ENCODE data around the gene GPBP1L1.

DNA sequence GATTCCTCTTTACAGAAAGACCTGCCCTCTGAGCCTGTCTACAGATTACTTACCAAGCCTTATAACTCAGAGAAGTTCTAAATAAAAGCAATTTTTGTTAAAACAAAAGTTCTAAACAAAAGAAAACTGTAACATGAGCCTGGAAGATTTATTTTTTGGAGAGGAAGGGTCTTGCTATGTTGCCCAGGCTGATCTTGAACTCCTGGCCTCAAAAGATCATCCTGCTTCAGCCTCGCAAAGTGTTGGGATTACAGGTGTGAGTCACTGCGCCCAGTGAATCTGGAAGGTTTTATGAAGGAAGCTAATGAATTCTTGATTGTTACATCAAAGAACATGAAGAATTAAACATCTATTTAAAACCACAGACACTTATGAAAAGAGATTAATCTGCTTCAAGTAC lies 27.1 kb downstream of the GPBP1L1 start:
- no peak for TF ChIP-seq POLR2A (IDR thresholded peaks at IDR 0.05)
- TF ChIP-seq, protein P1, sequence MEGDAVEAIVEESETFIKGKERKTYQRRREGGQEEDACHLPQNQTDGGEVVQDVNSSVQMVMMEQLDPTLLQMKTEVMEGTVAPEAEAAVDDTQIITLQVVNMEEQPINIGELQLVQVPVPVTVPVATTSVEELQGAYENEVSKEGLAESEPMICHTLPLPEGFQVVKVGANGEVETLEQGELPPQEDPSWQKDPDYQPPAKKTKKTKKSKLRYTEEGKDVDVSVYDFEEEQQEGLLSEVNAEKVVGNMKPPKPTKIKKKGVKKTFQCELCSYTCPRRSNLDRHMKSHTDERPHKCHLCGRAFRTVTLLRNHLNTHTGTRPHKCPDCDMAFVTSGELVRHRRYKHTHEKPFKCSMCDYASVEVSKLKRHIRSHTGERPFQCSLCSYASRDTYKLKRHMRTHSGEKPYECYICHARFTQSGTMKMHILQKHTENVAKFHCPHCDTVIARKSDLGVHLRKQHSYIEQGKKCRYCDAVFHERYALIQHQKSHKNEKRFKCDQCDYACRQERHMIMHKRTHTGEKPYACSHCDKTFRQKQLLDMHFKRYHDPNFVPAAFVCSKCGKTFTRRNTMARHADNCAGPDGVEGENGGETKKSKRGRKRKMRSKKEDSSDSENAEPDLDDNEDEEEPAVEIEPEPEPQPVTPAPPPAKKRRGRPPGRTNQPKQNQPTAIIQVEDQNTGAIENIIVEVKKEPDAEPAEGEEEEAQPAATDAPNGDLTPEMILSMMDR (IDR thresholded peaks at IDR 0.05) = no peak
